ENCODE results near the gene WDR48. TPM values are rescaled to one million over a fixed set of nuclear protein-coding genes. Genes with fewer than 3 reads are reported as not detected.

Gene WDR48
- total and polyA plus RNA-seq, 9 of the 15 experiments (the other 6 are each of a cell fraction or from before 2014, with no cell fraction given) = 26.6 to 70.6 (median 48.0) TPM

GRCh38 chr3:39021465-39022285 lies 30.1 kb upstream of the WDR48 start (continued):
- TF ChIP-seq CEBPZ (IDR thresholded peaks at IDR 0.05; ENCODE audit: borderline replicate concordance, low read depth, low read length) (no peak), ZBTB49 (CRISPR knock-in tag; IDR thresholded peaks at IDR 0.05; ENCODE audit: borderline replicate concordance) (no peak), MAFG (tag; conservative IDR thresholded peaks at IDR 0.05) (peak; percentile 77), CTBP1 (IDR thresholded peaks at IDR 0.05; ENCODE audit: borderline replicate concordance) (peak; percentile 74; the same call in 1 of the 2 replicates), ZNF174 (CRISPR knock-in tag; IDR thresholded peaks at IDR 0.05) (no peak), FUS (optimal IDR thresholded peaks at IDR 0.05; ENCODE audit: low read depth, low read length) (no peak), MTA1 (IDR thresholded peaks at IDR 0.05; ENCODE audit: borderline replicate concordance) (peak; percentile 79; the same call in 1 of the 2 replicates), NRF1 (conservative IDR thresholded peaks at IDR 0.05 in 1 of 2, IDR thresholded peaks at IDR 0.05 in 1 of 2) (peak in 1 of 2 experiments; percentile 26; a peak in 2 of 4 replicates), SMAD4 (CRISPR knock-in tag; conservative IDR thresholded peaks at IDR 0.05) (no peak), ZNF830 (CRISPR knock-in tag; IDR thresholded peaks at IDR 0.05) (no peak), NFE2 (IDR thresholded peaks at IDR 0.05; ENCODE audit: low read depth) (peak; percentile 82), ELF4 (CRISPR knock-in tag; IDR thresholded peaks at IDR 0.05) (no peak), SIRT6 (IDR thresholded peaks at IDR 0.05; ENCODE audit: low read depth, low read length) (no peak), U2AF2 (optimal IDR thresholded peaks at IDR 0.05; ENCODE audit: low read depth, low read length) (no peak), CBFB (CRISPR knock-in tag; IDR thresholded peaks at IDR 0.05) (no peak), PYGO2 (tag; IDR thresholded peaks at IDR 0.05) (peak; percentile 51; the same call in 1 of the 2 replicates), FOXK1 (CRISPR knock-in tag; IDR thresholded peaks at IDR 0.05; ENCODE audit: borderline replicate concordance) (no peak), HMGN3 (IDR thresholded peaks at IDR 0.05; ENCODE audit: borderline replicate concordance, extremely low read depth, insufficient read length, low read depth, low read length) (no peak), ZFP30 (CRISPR knock-in tag; IDR thresholded peaks at IDR 0.05; ENCODE audit: borderline replicate concordance) (no peak), ZNF124 (CRISPR knock-in tag; IDR thresholded peaks at IDR 0.05) (no peak), PHB (CRISPR knock-in tag; IDR thresholded peaks at IDR 0.05) (no peak), ZNF668 (CRISPR knock-in tag; IDR thresholded peaks at IDR 0.05) (no peak)
